IPS-NIHi7 (cell line): Measurements from ENCODE around the gene NDUFB4.
"Not testable (repeated sequence)": the region's sequence is repeated elsewhere in the genome, so short reads cannot be mapped to it uniquely, and the experiment has no call there.

Source experiments
- DNase-seq: peaks from one replicate; pipeline ENCODE4 v3.0.0; 2012; ENCODE audit warnings: mixed read lengths; ENCODE audit errors: extremely low spot score

NDUFB4 gene

GRCh38 chr3:120569222-120570057, 26.7 kb upstream of the NDUFB4 start:
- DNase-seq, result no peak

- no peak for DNase-seq
Observed at GRCh38 chr3:120572027-120572426, 24.1 kb upstream of the NDUFB4 start.

DNA sequence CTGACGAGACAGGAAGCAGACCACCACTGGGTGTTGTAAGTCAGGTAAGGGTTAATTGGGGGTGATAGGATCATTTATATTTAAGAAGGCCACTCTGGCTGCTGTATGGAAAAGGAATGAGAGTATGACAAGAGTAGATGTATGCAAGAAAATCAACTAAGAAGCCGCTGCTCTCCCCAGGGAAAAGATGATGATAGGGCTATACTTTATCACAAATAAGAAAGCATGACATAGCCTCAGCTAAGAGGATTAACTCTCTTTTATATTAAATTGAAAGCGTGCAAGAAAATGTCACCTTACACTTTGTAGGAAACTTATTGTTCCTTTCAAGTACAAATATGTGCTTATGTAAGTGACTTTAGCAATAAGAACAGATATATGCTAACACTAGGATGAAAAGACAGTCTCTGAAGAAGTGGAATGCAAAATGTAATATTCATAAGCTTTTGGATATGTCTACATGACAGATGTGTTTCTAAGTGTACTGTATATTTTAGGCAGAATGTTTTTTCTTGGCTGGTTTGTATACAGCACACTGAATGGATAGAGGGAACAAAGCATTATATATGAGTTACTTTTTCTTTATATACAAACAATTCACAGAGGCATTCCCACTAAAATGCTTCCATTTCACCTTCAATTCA, 8.7 kb upstream of the NDUFB4 start:
- no peak for DNase-seq

DNA sequence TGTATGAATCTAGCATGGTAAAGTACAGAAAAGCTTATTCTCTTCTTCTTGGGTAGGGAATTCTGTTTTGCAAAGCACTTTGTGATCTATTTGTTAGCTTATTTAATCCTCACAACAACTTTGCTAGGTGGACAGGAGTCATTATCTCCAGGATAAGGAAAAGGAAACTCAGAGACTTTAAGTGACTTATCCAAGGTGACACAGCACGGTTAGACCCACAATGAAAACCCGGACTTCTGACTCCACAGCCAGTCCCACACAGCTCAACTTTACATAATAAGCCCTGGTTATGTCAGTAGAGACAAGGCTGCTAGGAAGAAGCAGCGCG, 384 bp upstream of the NDUFB4 start:
- no peak for DNase-seq

- no peak for DNase-seq
Observed at GRCh38 chr3:120596853-120597223, 702 bp downstream of the NDUFB4 start.

DNA sequence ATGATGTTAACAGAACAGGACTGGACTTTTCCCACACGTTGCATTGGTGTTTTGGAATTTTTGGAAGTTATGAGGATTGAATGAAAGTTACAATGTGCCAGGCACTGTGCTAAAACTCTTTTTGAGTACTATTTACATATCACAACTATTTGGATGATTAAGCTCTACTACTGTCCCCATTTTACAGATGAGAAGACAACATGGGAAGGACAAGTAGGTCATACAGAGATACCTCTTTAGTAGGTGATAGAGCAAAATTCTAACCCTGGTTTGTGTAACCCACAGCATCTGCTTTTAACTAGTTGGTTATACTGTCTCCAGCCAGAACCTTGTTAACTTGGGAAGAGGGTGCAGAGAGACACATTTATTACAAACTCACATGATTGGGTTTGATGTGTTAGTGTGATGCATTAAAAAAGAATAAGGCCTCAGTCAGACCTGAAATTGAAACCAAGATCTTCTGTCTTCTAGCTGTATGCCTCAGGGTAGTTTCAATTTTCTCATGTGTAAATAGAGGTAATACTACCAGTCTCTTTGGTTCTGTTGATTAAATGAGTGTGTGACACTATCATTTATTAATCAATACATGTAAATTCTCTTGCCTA, 1.4 kb downstream of the NDUFB4 start:
- no peak for DNase-seq

DNA sequence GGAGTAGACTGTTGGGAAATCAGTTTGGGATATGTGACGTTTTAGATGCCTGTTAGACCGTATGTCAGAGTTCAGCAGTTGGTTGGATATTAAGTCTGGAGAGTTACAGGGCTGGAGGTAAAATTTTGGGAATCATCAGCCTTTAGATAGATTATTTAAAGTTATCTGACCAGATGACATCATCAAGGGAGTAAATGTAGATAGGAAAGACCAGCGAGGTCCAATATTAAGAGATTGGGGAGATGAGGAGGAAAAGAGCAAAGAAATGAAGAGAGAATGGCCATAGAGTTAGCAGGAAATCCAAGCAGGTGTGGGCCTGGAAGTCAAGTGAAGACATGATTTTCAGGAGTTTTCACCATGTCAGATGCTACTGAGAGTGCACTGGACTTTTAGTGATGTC, 3.1 kb downstream of the NDUFB4 start:
- no peak for DNase-seq

- DNase-seq, result no peak
Observed at GRCh38 chr3:120601554-120601953, 5.4 kb downstream of the NDUFB4 start.

- no peak for DNase-seq
Observed at GRCh38 chr3:120602682-120603081, 6.5 kb downstream of the NDUFB4 start.

DNA sequence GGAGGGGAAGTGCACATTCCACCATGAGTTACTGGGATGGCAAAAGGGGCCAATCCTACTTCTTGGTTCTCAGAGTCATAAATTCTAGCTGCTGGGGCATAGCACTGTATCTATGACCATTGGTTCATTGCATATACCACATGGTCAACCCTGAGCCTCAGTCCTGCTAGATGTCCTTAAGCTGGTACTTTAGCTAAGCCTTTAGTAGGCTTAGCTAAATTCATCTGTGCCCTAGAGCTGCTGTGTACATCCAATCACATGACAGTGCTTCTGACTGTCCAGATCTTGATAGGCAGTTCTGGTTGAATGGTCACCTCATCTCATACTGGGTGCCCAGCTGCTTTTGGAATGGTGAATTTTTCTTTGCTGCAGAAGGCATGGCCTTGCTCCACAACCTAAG, 8.2 kb downstream of the NDUFB4 start:
- no peak for DNase-seq

GRCh38 chr3:120604784-120605183, 8.6 kb downstream of the NDUFB4 start:
- DNase-seq, result no peak

- DNase-seq, result no peak
Observed at GRCh38 chr3:120608506-120608905, 12.4 kb downstream of the NDUFB4 start.

GRCh38 chr3:120614765-120615164, 18.6 kb downstream of the NDUFB4 start:
- no peak for DNase-seq

DNA sequence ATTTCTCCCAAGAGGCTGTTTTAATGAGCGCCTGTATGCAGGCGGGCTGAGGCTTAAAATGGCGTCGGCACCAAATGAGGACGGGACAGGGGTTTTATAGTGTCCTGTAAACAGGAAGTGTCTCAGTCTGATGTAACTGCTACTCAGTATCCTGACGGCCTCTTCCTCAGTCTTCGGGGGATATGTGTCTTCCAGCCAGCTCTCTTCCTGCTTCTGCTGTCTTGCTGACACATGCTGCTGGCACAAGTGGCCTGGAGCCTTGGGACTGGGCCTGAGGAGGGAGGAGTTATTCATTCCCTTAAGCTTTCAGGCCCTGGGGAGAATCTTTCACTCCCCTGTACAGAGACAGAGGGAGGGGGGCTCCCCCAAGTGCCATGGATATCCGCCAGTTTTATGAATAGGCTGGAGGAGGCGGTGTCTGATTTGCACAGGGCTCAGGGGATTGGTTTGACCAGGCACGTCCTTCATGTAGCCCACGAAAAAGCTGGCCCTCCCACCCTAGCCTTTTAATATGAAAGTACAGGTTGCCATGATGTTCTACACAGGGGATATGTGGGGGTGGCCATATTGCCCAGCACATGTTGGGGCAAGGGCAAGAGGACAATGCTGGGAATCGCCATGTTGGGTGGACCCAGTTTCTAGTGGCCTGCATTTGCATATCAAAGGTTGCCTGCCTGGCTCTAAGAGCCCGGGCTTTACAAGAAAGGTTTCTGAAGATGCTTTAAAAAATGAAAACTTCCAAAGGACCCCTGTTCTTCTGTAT, 19.9 kb downstream of the NDUFB4 start:
- no peak for DNase-seq

- not testable (repeated sequence) for DNase-seq
Observed at GRCh38 chr3:120616745-120617144, 20.6 kb downstream of the NDUFB4 start.

DNA sequence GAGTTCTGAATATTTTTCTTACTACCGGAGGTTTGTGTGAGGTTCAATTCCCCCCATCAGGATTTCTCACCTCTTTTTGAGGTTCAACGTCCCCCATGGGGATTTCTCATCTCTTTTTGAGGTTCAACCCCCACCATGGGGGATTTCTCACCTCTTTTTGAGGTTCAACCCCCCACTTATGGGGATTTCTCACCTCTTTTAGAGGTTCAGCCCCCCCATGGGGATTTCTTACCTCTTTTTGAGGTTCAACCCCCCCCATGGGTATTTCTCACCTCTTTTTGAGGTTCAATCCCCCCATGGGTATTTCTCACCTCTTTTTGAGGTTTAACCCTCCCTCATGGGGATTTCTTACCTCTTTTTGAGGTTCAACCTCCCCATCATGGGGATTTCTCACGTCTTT, 26.3 kb downstream of the NDUFB4 start:
- no peak for DNase-seq

DNA sequence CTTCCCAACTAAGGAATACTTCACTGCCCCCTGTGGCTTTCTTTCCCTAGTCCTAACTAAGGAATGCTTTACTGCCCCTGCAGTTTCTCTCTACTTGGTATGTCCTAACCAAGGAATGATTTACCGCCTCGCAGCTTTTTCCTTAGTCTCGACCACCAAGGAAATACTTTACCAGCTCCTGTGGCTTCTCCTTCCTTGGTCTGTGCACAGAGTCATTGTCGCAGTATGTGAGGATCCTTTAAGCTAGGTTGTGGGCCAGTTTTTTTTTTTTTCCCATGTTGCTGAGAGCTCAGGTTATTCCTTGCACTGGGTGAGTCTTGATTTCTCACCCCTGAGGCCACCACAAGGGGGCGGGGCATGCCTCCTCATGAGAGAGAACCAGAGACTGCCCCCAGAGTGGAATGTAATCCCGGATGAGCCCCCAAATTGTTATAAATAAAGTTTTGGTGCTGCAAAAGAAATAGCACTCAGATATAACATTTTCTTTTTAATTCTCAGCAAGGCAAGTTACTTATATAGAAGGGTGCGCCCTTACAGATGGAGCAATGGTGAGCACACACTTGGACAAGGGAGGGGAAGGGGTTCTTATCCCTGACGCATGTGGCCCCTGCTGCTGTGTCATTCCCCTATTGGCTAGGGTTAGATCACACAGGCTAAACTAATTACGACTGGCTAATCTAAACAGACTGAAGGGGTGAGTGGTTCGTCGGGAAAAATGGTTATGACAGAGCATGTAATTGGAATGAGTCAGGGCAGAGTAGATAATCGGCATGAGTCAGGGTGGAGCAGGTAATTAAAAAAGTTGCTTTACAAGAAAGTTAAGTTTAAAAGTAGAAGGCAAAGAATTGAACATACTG, 27.0 kb downstream of the NDUFB4 start:
- DNase-seq, result no peak

- no peak for DNase-seq
Observed at GRCh38 chr3:120623727-120624093, 27.6 kb downstream of the NDUFB4 start.

DNA sequence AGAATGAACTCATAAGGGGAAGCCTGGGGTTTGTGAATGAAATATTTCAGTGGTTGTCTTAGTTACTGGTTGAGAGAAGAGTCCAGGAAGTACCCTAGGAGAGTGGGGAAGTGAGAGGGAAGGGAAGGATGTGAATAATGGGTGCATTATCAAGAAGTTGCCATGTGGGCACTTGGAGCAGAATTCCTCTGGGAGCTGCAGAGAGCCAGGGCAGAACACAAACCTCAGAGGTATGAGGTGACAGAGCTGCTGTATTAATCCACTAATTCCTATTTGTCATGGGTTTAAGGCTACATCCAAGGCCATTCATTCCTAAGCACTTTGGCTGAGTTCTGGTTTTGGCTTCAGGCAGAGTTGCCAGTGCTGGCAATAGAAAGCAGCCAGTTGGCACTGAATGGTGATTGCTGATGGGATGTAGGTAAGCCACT, 29.0 kb downstream of the NDUFB4 start:
- no peak for DNase-seq

DNA sequence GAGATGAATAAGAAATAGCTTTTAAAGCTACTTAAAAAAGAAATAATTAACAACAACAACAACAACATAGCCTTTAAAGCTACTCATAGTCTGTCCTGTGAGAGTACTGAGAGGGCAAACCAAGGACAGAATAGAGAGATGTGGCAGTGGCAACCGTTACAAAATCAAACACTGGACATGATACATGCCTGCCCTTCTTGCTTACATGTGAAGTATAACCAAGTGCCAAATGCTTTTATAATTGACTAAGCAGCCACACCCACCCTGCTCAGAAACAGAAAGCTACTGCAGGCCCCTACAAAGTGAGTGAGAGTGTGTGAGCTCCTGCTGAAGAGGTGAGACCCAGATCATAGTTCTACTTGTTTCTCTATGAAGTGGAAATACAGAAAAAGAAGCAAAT, 38.4 kb downstream of the NDUFB4 start:
- no peak for DNase-seq

DNA sequence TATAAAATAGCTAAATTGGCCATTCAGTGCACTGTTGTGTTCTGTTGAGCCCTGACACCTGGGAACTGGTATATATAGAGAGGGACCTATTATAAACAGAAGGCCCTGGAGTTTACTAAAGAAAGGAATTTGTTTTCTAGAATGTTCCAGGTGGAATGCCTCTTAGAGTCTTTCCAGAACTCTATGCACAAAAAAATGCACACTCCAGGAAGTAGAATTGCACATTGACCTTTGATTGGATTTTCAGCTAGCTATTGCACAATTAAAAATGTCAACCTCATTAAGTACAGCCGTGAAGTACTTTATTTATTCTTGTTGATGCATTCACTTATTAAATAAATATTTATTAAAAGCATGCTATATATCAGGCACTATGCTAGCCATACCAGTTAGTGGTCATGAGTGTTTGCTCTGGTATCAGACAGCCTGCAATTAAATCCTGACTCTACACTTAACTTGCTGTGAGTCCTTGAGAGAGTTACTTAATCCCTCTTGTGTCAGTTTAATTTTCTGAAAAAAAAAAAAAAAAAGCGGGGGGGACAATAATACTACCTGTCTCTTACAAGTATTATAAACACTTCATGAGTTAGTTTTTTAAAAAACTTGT, 40.8 kb downstream of the NDUFB4 start:
- no peak for DNase-seq
